Activated CD4-positive, CD25-positive, alpha-beta regulatory T cell treated with anti-CD3 and anti-CD28 coated beads, Interleukin-2, amount 50 U/mL, for 72 hours (primary cell): ENCODE results near the gene MS4A18.
"Not testable (repeated sequence)": the region's sequence is repeated elsewhere in the genome, so short reads cannot be mapped to it uniquely, and the experiment has no call there.

Experiments
- DNase-seq: peaks from one replicate; pipeline ENCODE4 v3.0.0; 2021

MS4A18 gene

DNA sequence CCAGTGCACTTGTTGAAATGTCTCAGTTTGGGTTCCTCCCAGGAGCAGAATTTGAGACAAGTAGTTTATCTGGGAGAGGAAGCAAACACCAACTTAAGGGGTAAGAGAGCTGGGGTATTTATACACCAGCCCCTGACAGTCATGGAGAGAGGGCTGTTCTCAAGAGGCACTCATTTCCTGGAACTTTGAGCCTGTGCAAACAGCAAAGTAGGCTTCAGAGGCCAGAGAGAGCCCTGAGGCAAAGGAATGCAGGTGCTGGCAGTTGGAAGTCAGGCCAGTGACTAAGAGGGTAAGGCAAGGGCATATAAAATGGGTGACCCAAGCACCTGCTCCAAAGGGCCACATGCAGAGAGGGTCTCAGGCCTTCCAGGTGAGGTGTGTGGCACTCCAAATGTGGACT, 16.1 kb downstream of the MS4A18 start:
- DNase-seq, result no peak

DNA sequence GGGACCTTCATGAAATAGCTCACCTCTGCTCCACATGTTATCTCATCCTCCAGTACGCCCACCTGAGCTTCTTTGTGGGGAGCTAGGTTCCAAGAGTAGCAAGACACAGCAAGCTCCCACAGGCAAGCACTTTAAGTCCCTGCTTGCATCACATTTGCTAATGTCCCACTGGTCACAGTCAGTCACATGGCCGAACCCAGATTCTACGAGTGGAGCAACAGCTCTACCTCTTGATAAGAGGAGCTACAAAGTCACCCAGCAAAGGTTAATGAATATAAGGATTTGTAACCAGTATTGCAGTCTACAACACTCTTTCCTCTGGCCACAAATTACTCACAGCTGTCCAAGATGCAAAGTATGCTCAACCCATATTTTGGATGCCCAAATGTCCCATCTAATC, 16.9 kb downstream of the MS4A18 start:
- no peak for DNase-seq

DNA sequence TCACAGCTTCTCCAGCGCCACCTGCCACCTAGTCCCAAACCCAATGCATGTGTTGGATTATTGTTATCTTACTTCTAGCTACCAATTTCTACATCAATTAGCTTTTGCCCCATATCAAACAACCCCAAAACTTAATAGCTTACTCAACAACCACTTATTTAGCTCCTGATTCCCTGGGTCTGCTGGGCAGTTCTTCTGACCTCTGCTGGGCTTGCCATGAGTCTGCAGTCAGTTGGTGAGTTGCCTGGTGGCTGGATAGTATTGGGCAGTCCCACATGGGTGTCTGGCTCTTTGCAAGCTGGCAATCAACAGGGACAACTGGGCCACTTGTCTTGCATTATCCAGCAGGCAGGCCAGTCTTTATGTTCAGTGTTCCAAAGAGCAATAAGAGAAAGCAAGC, 18.5 kb downstream of the MS4A18 start:
- DNase-seq, result no peak

DNA sequence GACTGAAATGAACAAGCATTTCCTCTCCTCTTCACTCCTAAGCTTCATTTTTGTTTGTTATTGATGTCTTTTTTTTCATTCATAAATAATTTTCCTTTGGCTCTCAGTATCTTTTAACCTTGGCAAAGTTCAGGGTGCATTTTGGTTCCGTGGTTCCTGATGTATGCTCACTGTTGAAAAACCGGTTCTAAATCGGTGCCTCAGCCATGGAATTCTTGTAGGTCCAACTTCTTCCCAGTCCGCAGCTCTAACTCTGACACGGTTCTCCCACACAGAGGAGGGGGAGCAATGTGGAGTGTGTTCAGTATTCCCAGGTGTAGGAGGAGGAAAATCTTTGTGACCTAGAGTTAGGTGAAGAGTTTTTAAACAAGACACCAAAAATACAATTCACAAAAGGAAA, 19.6 kb downstream of the MS4A18 start:
- no peak for DNase-seq

DNA sequence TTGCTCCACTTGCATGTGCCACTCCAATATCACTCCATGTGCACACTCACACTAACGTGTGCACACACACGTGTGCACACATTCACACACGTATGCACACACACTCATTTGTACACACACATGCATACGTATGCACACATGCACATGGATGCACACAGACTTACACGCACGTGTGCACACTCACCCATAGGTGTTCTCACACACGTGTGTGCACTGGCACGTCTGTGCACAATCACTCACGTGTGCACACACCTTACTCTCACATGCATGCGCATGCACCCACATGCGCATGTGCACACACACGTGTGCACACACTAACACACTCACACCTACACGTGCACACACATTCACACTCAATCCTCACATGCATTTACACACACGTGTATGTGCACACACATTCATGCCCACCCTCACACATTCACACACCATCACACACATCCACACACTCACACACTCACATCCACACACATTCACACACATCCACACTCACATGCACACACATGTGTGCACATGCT, 22.9 kb downstream of the MS4A18 start:
- no peak for DNase-seq

DNA sequence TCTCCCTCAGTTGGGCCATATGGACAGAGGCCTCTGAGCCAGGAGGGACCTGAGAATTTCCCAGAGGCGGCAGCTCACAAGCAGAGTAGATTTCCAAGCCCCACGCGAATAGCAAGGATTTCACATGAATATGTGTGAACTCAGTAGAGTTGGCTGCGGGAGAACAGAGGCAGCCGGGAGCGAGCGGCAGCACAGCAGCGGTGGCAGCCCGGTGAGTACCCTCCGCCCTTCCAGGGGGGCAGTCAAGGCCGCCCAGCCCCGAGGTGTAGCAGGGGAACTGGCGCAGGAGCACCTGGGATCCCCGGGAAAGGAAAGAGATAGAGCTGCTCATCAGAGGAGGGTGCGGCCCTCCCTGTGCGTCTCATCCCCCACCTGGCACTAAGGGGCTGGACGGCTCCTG, 23.7 kb downstream of the MS4A18 start:
- no peak for DNase-seq

DNA sequence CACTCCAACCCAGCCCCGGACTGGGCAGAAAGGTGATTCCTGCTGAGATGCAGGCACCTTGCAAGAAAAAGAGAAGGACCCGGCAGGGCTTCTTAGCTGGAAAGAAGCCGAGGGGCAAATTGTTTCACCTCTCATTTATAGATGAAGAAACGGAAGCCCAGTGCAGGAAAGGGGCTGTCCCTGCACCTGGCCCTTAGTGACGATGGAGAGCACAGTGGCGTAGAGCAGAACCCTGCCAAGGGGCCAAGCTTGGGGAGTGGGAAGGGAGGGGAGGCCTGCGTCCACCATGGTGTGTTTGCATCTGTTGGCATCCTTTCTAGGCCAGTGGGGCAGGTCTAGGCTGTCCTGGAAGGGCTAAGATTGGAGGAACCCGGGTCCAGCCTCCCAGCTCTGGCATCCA, 24.3 kb downstream of the MS4A18 start:
- no peak for DNase-seq

DNA sequence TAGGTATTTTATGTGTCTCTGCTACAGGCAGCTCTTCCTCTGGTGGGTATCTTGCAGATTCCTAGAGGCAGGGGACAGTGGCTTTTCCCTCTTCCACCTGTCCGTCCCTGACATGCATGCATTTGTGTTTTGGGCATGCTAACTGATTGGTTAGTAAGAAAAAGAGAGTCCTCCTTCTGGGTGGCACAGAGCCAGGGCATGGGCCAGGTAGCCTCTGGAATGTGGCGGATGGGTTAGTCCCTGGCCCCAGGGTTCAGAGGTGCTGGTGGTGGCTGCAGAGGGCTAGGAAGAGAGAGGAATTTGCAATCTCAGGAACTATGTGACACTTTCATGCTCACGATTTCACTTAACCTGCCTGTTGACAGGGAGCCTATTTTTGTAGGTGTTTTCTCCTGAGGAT, 26.4 kb downstream of the MS4A18 start:
- DNase-seq, result no peak

DNA sequence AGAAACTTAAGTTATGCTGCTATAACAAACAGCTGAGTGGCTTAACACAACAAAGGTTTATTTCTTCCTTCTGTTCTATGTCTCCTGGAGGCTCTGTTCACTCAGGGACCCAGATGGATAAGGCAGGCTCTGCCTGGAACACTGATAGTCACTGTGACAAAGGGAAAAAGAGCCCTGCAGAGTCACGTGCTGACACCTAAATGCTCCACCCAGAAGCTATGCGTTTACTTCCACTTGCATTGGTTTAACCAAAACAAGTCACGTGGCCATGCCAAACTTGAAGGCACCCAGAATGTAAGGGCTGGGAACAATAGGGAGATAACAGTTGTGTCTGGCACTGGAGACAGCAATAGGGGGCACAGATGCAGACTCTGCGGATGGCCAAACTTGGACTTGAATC, 28.8 kb downstream of the MS4A18 start:
- DNase-seq, result no peak

DNA sequence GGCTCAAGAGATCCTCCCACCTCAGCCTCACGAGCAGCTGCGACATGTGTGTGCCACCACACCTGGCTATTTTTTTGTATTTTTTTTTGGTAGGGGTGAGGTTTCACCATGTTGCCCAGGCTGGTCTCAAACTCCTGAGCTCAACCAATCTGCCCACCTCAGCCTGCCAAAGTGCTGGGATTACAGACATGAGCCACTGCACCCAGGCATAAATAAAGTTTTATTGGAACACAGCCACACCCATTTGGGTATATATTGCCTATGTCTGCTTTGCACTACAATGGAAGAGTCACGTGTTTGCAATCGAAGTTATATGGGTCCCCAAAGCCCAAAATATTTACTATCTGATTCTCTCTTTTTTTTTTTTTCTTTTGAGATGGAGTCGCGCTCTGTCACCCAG, 30.4 kb downstream of the MS4A18 start:
- DNase-seq, result no peak

DNA sequence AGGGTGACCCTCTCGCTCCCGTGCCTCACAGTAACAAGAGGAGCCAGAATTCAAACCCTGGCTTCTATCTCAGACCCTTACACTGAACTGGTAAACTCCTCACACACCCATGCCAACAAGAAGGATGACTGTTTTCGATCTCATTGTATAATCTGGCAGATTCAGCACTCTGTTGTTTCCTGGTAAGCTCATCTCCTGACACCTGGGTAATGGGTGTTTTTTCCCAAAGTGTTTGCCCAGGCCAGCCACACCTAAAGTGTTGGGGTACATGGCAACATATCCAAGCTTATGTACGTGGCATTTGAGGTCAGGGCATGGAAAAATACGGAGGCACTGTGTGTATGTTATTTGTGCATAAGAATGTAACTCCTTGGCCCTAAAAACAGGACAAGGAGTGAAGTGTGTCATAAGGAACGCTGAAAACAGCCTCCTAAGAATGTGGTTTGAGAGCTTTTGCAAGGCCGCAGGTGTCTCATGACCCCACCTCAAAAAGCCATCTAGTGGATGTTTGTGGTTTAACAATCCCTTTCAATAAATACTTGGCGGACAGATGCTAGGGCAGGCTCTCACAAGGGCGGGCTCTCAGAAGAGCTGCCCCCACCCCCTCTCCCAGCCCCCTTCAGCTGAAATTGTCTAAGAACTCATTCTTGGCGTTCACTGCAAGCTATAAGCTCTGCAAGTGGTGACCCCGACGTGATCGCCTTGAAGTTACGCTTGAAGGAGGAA, 31.9 kb downstream of the MS4A18 start, which contains the start of gene MS4A15:
Gene MS4A15 (plus strand): TSS at position 561 of the 726 bp plus-strand sequence. CDS start 6,867 bp downstream, outside the sequence.
- DNase-seq, result no peak

DNA sequence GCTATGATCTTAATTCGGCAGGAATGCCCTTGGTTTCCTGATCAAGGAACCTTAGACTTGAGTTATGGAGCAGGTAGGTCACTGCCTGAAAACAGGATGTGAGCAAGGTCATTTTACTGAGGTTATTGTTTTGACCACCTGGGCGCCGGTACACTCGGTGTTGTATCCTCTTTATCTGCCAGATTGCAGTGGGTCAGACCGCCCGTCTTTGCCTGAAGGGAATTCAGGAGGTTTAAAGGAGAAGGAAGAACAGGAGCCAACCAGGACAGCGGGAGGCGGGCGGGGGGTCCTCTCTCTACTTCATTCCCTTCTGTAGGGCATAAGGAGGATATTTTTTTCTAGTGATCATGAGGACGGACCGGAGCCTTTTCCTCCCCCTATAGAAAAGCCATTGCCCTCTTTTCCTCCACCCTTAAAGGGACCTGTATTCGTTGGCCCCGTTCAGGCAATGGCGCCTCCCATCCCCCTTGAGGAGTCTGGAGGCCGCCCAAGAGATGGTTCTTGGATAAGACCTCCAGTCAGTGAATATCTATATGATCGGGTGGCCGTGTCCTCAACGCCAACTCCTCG, 32.8 kb downstream of the MS4A18 start:
- DNase-seq, result no peak

DNA sequence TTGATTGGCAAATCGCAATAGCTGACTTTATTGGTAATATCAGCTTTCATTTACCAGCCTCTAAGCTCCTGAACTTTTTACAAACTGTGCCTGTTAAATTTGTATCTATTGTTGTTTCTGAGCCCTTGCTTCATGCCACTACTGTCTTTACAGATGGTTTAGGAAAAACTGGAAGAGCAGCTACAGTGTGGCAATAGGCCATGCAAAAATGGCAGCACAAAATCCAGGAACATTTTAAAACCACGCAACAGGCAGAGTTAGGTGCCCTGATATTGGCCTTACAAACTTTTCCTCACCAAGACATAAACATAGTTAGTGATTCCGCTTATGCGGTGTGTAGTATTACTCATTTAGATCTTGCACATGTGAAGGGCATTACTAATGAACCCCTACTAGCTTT, 34.2 kb downstream of the MS4A18 start:
- not testable (repeated sequence) for DNase-seq

DNA sequence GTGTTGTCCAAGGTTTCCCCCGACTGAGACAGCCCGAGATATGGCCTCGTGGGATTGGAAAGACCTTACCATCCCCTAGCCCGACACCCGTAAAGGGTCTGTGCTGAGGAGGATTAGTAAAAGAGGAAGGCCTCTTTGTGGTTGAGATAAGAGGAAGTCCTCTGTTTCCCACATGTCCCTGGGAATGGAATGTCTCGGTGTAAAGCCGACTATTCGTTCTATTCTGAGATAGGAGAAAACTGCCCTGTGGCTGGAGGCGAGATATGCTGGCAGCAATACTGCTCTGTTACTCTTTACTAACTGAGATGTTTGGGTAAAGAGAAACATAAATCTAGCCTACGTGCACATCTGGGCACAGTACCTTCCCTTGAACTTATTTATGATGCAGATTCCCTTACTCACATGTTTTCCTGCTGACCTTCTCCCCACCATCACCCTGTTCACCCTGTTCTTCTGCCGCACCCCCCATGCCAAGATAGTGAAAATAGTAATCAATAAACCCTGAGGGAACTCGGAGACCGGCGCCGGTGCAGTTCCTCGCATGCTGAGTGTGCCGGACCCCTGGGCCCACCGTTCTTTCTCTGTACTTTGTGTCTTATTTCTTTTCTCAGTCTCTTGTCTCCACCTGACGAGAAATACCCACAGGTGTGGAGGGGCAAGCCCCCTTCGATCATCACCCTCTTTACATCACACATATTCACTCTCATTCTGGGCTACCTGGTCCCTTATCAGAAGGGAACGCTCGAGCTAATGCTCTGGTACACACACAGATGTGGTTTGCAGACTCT, 35.1 kb downstream of the MS4A18 start:
- DNase-seq, result not testable (repeated sequence)

DNA sequence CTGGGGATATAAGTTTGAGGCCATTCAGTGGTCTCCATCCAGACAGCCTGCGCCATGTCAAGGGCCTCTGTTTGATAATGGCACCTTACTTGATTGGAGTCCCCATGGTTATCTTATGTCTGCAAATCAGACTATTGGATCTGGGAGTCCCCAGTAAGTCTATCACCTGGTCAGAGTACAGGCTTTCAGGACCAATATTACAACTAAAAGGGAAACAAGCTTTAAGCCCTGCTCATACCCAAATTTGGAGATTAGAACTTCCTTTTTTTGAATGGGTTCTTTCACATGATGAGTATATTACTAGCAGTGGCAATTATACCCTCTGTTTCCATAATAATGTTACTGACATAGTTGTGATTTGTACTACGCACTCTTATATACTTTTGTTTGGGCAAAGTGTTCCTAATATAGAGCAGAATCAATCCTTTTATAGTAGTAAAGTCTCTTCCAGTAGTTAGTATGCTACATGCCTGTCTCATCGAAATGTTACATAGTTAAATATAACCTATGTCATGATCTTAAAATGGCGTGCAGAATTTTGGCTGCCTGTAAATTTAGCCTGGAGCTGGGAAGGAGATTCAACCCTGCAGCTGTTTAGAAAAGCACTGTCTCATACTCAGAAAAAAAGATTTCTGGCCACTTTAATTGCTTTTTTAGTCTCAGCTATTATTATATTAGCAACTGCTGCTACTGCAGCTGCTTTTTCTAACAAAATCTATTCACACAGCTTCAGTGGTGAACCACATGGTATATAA, 37.1 kb downstream of the MS4A18 start:
- no peak for DNase-seq

DNA sequence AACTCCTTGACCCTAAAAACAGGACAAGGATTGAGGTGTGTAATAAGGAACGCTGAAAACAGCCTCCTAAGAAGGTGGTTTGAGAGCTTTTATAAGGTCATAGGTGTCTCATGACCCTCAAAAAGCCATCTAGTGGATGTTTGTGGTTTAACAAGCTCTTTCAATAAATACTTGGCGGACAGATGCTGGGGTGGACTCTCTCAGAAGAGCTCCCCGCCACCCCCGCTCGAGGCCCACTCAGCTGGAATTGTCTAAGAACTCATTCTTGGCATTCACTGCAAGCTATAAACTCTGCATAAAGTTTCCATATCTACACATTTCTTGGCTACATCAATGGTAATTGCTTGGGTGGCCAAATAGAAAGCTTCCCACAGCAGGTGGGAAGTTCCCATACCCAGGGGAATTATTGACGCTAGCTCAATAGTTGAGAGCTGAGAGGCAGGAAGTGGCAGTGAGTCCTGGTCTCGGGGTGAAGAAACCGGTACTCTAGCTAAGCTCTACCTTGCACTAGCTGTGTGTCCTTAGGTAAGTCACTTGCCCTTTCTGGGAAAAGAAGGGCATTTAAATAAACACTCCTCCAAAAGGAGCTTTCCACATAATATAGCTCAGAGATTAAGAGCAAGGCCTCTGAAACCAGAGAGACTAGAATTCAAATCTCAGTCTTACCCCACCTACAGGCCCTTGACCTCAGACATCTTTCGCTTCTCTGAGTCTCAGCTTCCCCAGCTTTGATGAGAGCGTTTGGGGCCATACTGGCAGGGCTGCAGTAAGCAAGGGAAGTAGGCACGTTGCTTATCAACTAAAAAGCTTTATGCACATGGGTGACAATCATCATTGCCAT, 38.6 kb downstream of the MS4A18 start:
- DNase-seq, result no peak

DNA sequence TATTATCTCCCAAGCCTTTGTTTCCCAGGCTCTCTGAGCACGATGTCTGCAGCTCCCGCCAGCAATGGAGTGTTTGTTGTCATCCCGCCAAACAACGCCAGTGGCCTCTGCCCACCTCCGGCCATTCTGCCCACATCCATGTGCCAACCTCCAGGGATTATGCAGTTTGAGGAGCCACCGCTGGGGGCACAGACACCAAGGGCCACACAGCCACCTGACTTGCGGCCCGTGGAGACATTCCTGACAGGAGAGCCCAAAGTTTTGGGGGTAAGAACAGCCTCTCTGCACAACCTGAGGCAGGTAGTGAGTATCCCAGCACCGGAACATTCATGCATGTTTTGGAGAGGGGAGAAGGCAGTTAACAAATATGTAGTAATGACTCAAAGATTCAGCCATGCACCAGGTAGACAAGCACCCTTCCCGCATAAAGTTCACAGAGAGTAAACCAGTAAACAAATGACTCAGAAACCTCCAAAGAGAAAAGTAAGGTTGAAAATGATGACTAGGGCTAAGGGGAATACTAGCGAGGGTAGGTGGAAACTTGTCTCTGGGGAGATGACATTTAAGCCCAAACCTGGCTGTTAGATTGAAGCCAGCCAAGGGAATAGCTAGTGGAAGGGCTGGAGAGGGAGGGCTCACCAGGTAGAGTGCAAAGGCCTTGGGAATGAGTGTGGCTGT, 39.3 kb downstream of the MS4A18 start:
- no peak for DNase-seq

DNA sequence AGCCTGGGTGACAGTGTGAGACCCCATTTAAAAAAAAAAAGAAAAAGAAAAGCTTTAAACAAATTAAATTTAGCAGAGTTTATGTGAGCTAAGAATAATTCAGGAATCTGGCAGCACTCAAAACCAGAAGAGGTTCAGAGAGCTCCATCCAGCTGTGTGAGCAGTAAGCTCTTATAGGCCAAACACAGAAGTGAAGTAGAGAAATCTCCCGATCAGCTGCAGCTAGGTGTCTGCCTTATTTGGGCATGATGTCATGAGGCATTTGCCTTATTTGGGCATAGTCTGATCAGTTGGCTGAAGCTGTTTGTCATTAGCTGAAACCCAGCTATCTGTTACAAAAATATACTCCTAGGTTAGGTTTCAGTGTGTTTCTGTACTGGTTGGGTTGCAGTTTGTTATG, 40.4 kb downstream of the MS4A18 start:
- no peak for DNase-seq

DNA sequence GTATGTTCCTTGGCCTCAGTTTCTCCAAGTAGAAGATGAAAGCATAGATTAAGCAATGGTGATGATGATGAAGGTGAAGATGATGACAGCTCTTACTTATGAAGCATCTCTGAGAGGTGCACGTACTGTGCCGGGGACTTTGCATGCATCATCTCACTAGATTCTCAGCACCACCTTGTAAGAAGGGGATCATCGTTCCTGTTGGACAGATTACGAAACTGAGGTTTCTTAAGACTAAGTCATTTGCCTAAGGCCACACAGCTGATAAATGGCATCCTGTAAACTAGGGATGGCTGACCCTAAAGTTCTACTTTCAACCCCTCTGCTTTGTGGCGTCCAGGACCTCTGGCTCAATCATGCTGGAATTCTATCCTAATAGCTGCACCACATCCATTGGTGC, 40.8 kb downstream of the MS4A18 start:
- no peak for DNase-seq

DNA sequence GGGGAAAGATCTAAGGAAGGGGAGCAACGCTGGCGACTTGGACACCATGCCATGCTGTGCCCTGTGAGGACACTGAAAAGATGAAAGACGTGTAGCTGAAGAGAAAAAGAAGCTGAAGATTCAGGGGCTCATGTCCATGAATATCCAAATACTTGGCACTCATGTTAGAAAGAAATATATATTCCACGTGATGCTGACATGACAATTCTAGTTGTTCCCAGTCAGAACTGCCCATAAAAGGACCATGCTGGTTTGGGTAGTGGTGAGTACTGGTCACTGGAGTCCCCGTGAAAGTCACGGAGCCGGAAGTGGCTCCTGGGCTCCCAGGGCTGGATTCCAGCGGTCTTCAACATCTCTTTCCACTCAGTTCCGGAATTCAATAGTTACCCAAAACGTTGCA, 42.0 kb downstream of the MS4A18 start:
- no peak for DNase-seq

DNA sequence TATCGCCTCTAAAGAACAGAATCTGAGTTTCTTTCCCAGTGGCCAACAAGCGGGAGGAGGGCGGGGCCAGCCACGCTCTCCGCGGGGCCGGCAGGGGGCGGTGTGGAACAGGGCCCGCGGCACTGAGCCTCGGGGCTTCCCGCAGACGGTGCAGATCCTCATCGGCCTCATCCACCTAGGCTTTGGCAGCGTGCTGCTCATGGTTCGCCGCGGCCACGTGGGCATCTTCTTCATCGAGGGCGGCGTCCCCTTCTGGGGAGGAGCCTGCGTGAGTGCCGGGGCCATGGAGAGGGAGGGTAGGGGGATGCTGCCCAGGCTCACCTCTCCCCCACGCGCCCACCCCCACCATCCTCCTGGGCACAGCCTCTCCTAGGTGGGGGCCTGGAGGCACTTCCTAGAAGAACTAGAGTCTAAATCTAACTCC, 42.9 kb downstream of the MS4A18 start:
- DNase-seq, result no peak

DNA sequence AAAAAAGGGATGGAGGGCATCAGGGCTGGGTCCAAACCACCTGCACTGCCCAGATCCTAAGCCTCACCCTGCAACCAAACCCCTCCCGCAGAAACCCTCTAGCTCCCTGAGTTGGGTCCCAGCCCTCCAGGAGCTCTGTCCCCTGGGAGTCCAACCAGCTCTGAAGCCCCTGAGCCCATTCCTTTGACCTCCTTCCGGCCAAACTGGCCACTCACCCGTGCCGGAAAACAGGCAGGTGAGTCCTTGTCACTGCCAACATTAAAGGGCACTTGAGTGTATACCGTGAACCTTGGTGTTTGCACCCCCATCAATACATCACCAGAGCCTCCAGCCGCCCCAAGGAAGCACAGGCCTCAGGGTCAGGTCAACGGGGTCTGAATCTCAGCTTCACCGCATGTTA, 43.7 kb downstream of the MS4A18 start:
- DNase-seq, result no peak
